IMR-90 (cell line): Measurements from ENCODE around the gene ADCY1. TPM values are rescaled to one million over a fixed set of nuclear protein-coding genes. Genes with fewer than 3 reads are reported as not detected.

Experiments used
- ATAC-seq: fragments of 200-7000 bp; cut with Tn5 transposase; 2 replicates; pipeline ENCODE4 v1.9.1; 2020; ENCODE audit warnings: low read depth, mild to moderate bottlenecking, moderate library complexity
- BruUV-seq: library from RNA; stranded (reverse); fragments of 400-500 nt; replicated peaks from 2 replicates; lab custom pipeline; 2021; lab: Mats Ljungman, UMichigan
- CTCF ChIA-PET: fragments of 300-600 bp; formaldehyde crosslinking; extraction: SDS; loops from one replicate; lab custom pipeline; 2021; ENCODE audit warnings: antibody characterized with exemption; lab: Yijun Ruan, JAX
- POLR2A ChIA-PET: fragments of 300-600 bp; sonication (Branson Sonifier 250); formaldehyde crosslinking; loops from one replicate; lab custom pipeline; 2022; ENCODE audit warnings: antibody characterized with exemption; ENCODE audit not compliant: unreplicated experiment; lab: Charles Lee
- DNase-seq: peaks from one replicate; pipeline ENCODE4 v3.0.0; 2013
- H2AFZ ChIP-seq: replicated peaks from 2 replicates; pipeline ENCODE3; 2013; ENCODE audit warnings: low read length, mild to moderate bottlenecking; ENCODE audit not compliant: poor library complexity
- H2AK5ac ChIP-seq: 2 replicates; pipeline ENCODE4 v1.6.1; 2013; ENCODE audit warnings: low read depth, low read length, inconsistent platforms
- H2AK9ac ChIP-seq: replicated peaks from 2 replicates; pipeline ENCODE3; 2013; ENCODE audit warnings: mild to moderate bottlenecking, low read depth, low read length, moderate library complexity; ENCODE audit not compliant: poor library complexity
- H2BK120ac ChIP-seq: 2 replicates; pipeline ENCODE4 v1.6.1; 2013; ENCODE audit warnings: low read depth, low read length, inconsistent platforms
- H2BK15ac ChIP-seq: 3 replicates; pipeline ENCODE4 v1.6.1; 2013; ENCODE audit warnings: low read depth, low read length, inconsistent platforms
- H2BK20ac ChIP-seq: 2 replicates; pipeline ENCODE4 v1.6.1; 2013; ENCODE audit warnings: low read depth, mild to moderate bottlenecking, inconsistent platforms, low read length, moderate library complexity
- H2BK5ac ChIP-seq: 2 replicates; pipeline ENCODE4 v1.6.1; 2013; ENCODE audit warnings: mild to moderate bottlenecking, low read depth, low read length, inconsistent platforms; ENCODE audit not compliant: poor library complexity, severe bottlenecking
- H3K14ac ChIP-seq: replicated peaks from 2 replicates; pipeline ENCODE4 v1.6.1; 2013; ENCODE audit warnings: low read depth, low read length, inconsistent platforms
- H3K18ac ChIP-seq: 2 replicates; pipeline ENCODE4 v1.6.1; 2013; ENCODE audit warnings: low read depth, low read length, control low read depth
- H3K23ac ChIP-seq: 2 replicates; pipeline ENCODE4 v1.6.1; 2013; ENCODE audit warnings: low read depth, low read length, inconsistent platforms
- H3K27ac ChIP-seq: 2 replicates; pipeline ENCODE4 v1.5.1; 2013; ENCODE audit warnings: mild to moderate bottlenecking, control low read depth, low read length; ENCODE audit not compliant: insufficient read depth
- H3K27me3 ChIP-seq: 2 replicates; pipeline ENCODE4 v1.6.1; 2013; ENCODE audit warnings: low read length; ENCODE audit not compliant: control insufficient read depth, insufficient read depth
- H3K36me3 ChIP-seq: 2 replicates; pipeline ENCODE4 v1.6.1; 2013; ENCODE audit warnings: low read length, mixed read lengths; ENCODE audit not compliant: control insufficient read depth, insufficient read depth
- H3K4ac ChIP-seq: 2 replicates; pipeline ENCODE4 v1.6.1; 2013; ENCODE audit warnings: low read depth, low read length, inconsistent platforms
- H3K4me1 ChIP-seq: 2 replicates; pipeline ENCODE4 v1.6.1; 2013; ENCODE audit warnings: low read length, mixed read lengths; ENCODE audit not compliant: control insufficient read depth, insufficient read depth
- H3K4me2 ChIP-seq: 2 replicates; pipeline ENCODE4 v1.6.1; 2013; ENCODE audit warnings: low read depth, mild to moderate bottlenecking, control low read depth, low read length, moderate library complexity
- H3K4me3 ChIP-seq: 2 replicates; pipeline ENCODE4 v1.5.1; 2013; ENCODE audit warnings: low read depth, mild to moderate bottlenecking, control low read depth, low read length, moderate library complexity; ENCODE audit not compliant: insufficient read depth
- H3K56ac ChIP-seq: 2 replicates; pipeline ENCODE4 v1.6.1; 2013; ENCODE audit warnings: low read length, inconsistent platforms; ENCODE audit not compliant: insufficient read depth; ENCODE audit errors: extremely low read depth
- H3K79me1 ChIP-seq, 2 experiments: 2 replicates each; pipeline ENCODE4 v1.6.1; 2013; ENCODE audit warnings: low read length in 2 of 2, inconsistent platforms in 1 of 2, low read depth in 1 of 2
- H3K9ac ChIP-seq: 2 replicates; pipeline ENCODE4 v1.6.1; 2013; ENCODE audit warnings: low read depth, low read length, control low read depth
- H3K9me1 ChIP-seq: 2 replicates; pipeline ENCODE4 v1.6.1; 2013; ENCODE audit warnings: low read length, inconsistent platforms; ENCODE audit not compliant: insufficient read depth
- H3K9me3 ChIP-seq: 2 replicates; pipeline ENCODE4 v1.6.1; 2013; ENCODE audit warnings: low read length; ENCODE audit not compliant: control insufficient read depth, insufficient read depth
- H4K20me1 ChIP-seq: 2 replicates; pipeline ENCODE4 v1.6.1; 2013; ENCODE audit warnings: low read length, inconsistent platforms; ENCODE audit not compliant: insufficient read depth
- H4K5ac ChIP-seq: 2 replicates; pipeline ENCODE4 v1.6.1; 2013; ENCODE audit warnings: mild to moderate bottlenecking, low read depth, low read length, control low read depth
- H4K8ac ChIP-seq, 2 experiments: 2 replicates each; pipeline ENCODE4 v1.6.1; 2013; ENCODE audit warnings: low read depth in 2 of 2, low read length in 2 of 2, control low read depth in 1 of 2, inconsistent platforms in 1 of 2
- H4K91ac ChIP-seq: 2 replicates; pipeline ENCODE4 v1.6.1; 2013; ENCODE audit warnings: low read depth, low read length, inconsistent platforms; ENCODE audit not compliant: insufficient read depth
- BHLHE40 ChIP-seq: fragments of 150-350 bp; IDR thresholded peaks from 2 replicates; pipeline ENCODE4 v1.6.1; 2016; ENCODE audit warnings: mild to moderate bottlenecking, low read depth, low read length
- CEBPB ChIP-seq: IDR thresholded peaks from 2 replicates; pipeline ENCODE4 v1.6.1; 2012; ENCODE audit warnings: low read depth, low read length, improper control_type of control experiment
- CHD1 ChIP-seq: IDR thresholded peaks from 2 replicates; pipeline ENCODE4 v1.6.1; 2012; ENCODE audit warnings: low read depth, low read length, improper control_type of control experiment
- CTCF ChIP-seq: conservative IDR thresholded peaks from 2 replicates; pipeline ENCODE4 v1.5.1; 2012; ENCODE audit warnings: mild to moderate bottlenecking, low read depth, low read length, improper control_type of control experiment
- FOS ChIP-seq: fragments of 150-350 bp; IDR thresholded peaks from 2 replicates; pipeline ENCODE4 v1.6.1; 2016; ENCODE audit warnings: low read depth, low read length
- MAFK ChIP-seq: IDR thresholded peaks from 2 replicates; pipeline ENCODE4 v1.6.1; 2012; ENCODE audit warnings: low read depth, low read length, improper control_type of control experiment
- MAZ ChIP-seq: IDR thresholded peaks from 2 replicates; pipeline ENCODE4 v1.6.1; 2012; ENCODE audit warnings: low read depth, mild to moderate bottlenecking, low read length, improper control_type of control experiment, moderate library complexity, borderline replicate concordance
- MXI1 ChIP-seq: IDR thresholded peaks from 2 replicates; pipeline ENCODE4 v1.6.1; 2012; ENCODE audit warnings: low read depth, mild to moderate bottlenecking, low read length, moderate library complexity, borderline replicate concordance
- NFE2L2 ChIP-seq: fragments of 150-350 bp; IDR thresholded peaks from 2 replicates; pipeline ENCODE4 v1.6.1; 2016; ENCODE audit warnings: low read depth, mild to moderate bottlenecking, low read length
- POLR2A ChIP-seq: IDR thresholded peaks from 2 replicates; pipeline ENCODE4 v1.6.1; 2012; ENCODE audit warnings: mild to moderate bottlenecking, low read depth, low read length
- RAD21 ChIP-seq: IDR thresholded peaks from 2 replicates; pipeline ENCODE4 v1.6.1; 2012; ENCODE audit warnings: low read length, improper control_type of control experiment
- RCOR1 ChIP-seq: IDR thresholded peaks from 2 replicates; pipeline ENCODE4 v1.6.1; 2012; ENCODE audit warnings: mild to moderate bottlenecking, low read length, improper control_type of control experiment; ENCODE audit not compliant: insufficient replicate concordance
- RFX5 ChIP-seq: IDR thresholded peaks from 2 replicates; pipeline ENCODE4 v1.8.0; 2012; ENCODE audit warnings: low read depth, mild to moderate bottlenecking, low read length, moderate library complexity
- SMC3 ChIP-seq: fragments of 150-350 bp; IDR thresholded peaks from 2 replicates; pipeline ENCODE4 v1.6.1; 2016; ENCODE audit warnings: low read depth, mild to moderate bottlenecking, antibody characterized with exemption, low read length, moderate library complexity
- whole genome bisulfite sequencing, 2 experiments: methylation state at CpG; one replicate each; pipeline versions ENCODE4 v1.1.5 to v1.1.7; 2013; ENCODE audit warnings: missing lambda C conversion rate in 2 of 2; ENCODE audit not compliant: insufficient read length in 1 of 2; ENCODE audit errors: extremely low coverage in 2 of 2; 5-methylcytosine and 5-hydroxymethylcytosine counted together
- dilution Hi-C: fragments of 300-500 bp; cut with HindIII; formaldehyde crosslinking; loops from one replicate; pipeline ENCODE4 v1.14.3; 2018; ENCODE audit warnings: low sequenced_read_pairs; ENCODE audit not compliant: unreplicated experiment
- in situ Hi-C: fragments of 300-500 bp; cut with MboI; formaldehyde crosslinking; loops from 3 replicates; pipeline ENCODE4 v1.14.3; 2019; ENCODE audit warnings: low sequenced_read_pairs, inconsistent platforms, mixed read lengths
- intact Hi-C: fragments of 100-400 bp; cut with micrococcal nuclease; formaldehyde crosslinking; loops from 2 replicates; pipeline ENCODE4 v1.10.0; 2022
- polyA plus RNA-seq, 3 experiments: library from polyadenylated mRNA; depleted of rRNA; stranded (reverse); fragments of >200 nt; gene quantifications; 2 replicates each; pipeline ENCODE4 v1.2.3, GENCODE V29; 2012; ENCODE audit warnings: low replicate concordance in 1 of 3
- total RNA-seq: library from RNA; depleted of rRNA; stranded (reverse); fragments of >200 nt; gene quantifications from 2 replicates; pipeline ENCODE4 v1.2.3, GENCODE V29; 2012

Gene ADCY1
- total and polyA plus RNA-seq, 2 of the 4 experiments (the other 2 are of a cell fraction): 0.18 to 0.24 TPM

GRCh38 chr7:45698303-45699014 lies 124.3 kb downstream of the ADCY1 start:
- no peaks in the 10 kb centered on the region for H3K9me3 ChIP-seq
- H3K4me2 ChIP-seq: no peak overlapping the region
- in situ Hi-C loops: no loop called here
- peaks cover 2% of the 10 kb centered on the region; the same call in 1 of the 2 replicates for H3K4me1 ChIP-seq
- no peak overlapping the region for H3K27ac ChIP-seq
- H3K9ac ChIP-seq: no peak overlapping the region
- POLR2A ChIA-PET: interaction anchor here (0.8 kb wide), 1 partner anchor 9 kb away, joined by 5 read pairs; no protein-coding TSS in a partner anchor
- no peaks in the 10 kb centered on the region for H3K36me3 ChIP-seq
- TF ChIP-seq RAD21 (no peak), RFX5 (no peak), RCOR1 (no peak), CTCF (no peak), CEBPB (no peak), CHD1 (no peak), MAZ (no peak), BHLHE40 (no peak), NFE2L2 (no peak), POLR2A (no peak), MAFK (no peak), SMC3 (no peak), FOS (no peak), MXI1 (no peak)
- no peak overlapping the region for H2BK15ac ChIP-seq
- no peak overlapping the region for H2AK5ac ChIP-seq
- CTCF ChIA-PET: interaction anchor here (1.0 kb wide), 1 partner anchor 11 kb away, joined by 3 read pairs; no protein-coding TSS in a partner anchor
- no peak for ATAC-seq
- H3K9me1 ChIP-seq: no peaks in the 10 kb centered on the region
- H3K56ac ChIP-seq: no peak overlapping the region
- peaks cover 15% of the 10 kb centered on the region for H3K27me3 ChIP-seq
- no peak overlapping the region for H3K4ac ChIP-seq
- no peak overlapping the region for H2AFZ ChIP-seq
- no peak overlapping the region for H3K4me3 ChIP-seq
- H3K79me1 ChIP-seq: no peaks in the 10 kb centered on the region
- no peak overlapping the region for H4K8ac ChIP-seq
- DNase-seq: no peak
- no TSS peak for BruUV-seq
- H3K23ac ChIP-seq: no peak overlapping the region
- intact Hi-C loops: no loop called here
- H3K18ac ChIP-seq: no peak overlapping the region
- no peak overlapping the region for H3K14ac ChIP-seq
- H4K20me1 ChIP-seq: no peaks in the 10 kb centered on the region
- no peak overlapping the region for H2AK9ac ChIP-seq
- no peak overlapping the region for H2BK20ac ChIP-seq
- no peak overlapping the region for H4K91ac ChIP-seq
- WGBS, 2 experiments: 100% methylated on average over 2 of the region's 6 CpGs; no CpG with 5 or more reads in 1 of the 2 experiments
- no peak overlapping the region for H2BK5ac ChIP-seq
- dilution Hi-C loops: no loop called here
- no peak overlapping the region for H2BK120ac ChIP-seq
- no peak overlapping the region for H4K5ac ChIP-seq
